Left kidney (tissue), 2 donors: ENCODE data around the gene KPNB1. TPM values are rescaled to one million over a fixed set of nuclear protein-coding genes. Genes with fewer than 3 reads are reported as not detected.

Experiments
- DNase-seq: peaks from one replicate; pipeline ENCODE4 v3.0.0-alpha.2; 2013
- polyA plus RNA-seq: library from polyadenylated mRNA; unstranded; fragments of 120-200 nt; gene quantifications from one replicate; pipeline ENCODE4 v1.2.1, GENCODE V29; 2013; ENCODE audit not compliant: insufficient read length

KPNB1 gene
- polyA plus RNA-seq, 1 donor, result 325 TPM

DNA sequence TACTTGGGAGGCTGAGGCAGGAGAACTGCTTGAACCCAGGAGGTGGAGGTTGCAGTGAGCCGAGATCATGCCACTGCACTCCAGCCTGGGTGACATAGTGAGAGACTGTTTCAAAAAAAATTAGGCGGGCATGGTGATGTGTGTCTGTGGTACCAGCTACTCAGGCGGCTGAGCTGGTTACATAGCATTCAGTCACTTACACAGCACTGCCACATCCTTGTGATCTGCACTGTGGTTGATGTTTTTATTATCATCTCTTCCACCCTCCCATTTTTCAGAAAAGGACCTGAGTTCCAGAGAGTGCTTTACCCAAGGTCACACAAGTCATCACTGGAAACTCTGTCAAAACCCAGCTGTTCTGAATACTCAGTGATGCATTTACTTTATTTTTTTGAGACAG lies 14.8 kb upstream of the KPNB1 start:
- DNase-seq, result no peak

- no peak for DNase-seq
Measured at GRCh38 chr17:47635734-47636133, 14.0 kb upstream of the KPNB1 start.

DNA sequence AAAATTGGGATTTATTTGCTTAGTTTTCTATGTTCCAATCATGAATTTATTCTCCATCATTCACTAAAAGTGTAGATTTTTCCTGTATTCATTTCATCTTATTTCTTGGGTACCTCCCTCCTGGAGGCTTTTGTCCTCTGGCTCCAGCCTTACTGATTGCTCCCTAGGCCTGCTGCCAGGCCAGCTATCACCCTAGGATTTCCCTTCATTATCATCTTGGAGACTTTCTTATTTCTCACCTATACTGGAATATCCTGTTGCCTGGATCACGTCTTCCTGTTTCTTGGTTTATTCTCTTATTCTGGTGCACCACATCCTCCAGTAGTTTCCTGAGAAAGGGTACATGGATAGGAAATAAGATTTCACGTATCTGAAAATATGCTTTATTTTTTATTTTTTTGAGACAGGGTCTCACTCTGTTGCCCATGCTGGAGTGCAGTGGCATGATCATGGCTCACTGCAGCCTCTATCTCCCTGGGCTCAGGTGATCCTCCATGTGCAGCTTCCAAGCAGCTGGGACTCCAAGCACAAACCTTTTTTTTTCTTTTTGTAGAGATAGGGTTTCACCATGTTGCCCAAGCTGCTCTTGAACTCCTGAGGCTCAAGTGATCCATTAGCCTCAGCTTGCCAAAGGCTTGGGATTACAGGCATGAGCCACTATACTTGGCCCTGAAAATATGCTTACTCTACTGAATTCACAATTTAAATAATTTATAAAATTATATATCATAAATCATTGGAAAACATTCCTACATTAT lies 13.3 kb upstream of the KPNB1 start:
- DNase-seq, result no peak

DNA sequence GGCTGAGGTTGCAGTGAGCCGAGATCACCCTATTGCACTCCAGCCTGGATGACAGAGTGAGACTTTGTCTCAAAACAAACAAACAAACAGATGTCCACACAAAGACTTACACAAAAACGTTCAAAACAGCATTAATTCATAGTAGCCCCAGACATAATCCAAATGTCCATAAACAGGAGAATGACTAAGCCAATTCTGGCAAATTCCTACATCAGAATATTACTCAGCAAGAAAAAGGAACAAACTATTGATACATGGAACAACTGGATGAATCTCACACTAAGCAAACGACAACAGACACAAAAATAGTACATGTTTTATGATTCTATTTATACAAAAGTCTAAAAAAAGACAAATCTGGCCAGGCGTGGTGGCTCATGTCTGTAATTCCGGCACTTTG lies 10.8 kb upstream of the KPNB1 start:
- no peak for DNase-seq

DNA sequence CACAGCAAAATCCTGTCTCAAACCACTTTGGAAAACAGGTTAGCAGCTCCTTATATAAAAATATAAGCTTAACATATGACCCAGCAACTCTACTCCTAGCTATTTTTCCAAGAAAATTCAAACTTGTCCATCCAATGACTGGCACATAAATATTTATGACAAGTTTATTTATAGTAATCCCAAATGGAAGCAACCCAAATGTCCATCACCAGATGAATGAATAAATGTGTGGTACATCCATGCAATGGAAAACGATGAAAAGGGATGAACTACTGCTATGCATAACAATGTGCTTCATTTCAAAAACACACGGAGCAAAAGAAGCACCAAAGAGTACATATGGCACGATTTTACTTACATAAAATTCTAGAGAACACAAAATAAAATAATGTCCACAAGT lies 9.6 kb upstream of the KPNB1 start:
- no peak for DNase-seq

DNA sequence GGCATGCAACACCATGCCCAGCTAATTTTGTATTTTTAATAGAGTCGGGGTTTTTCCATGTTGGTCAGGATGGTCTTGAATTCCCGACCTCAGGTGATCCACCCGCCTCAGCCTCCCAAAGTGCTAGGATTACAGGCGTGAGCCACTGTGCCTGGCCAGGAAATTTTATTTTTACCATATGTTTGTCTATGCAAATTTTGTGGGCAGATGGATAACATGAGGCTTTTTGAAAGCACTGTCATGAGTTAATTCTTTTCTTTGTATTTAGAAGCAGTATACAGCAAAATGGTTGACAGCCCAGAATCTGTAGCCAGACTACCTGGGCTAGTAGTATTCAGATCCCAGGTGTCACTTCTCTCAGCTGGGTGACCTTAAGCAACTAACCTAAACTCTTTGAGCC lies 8.5 kb upstream of the KPNB1 start:
- DNase-seq, result no peak

DNA sequence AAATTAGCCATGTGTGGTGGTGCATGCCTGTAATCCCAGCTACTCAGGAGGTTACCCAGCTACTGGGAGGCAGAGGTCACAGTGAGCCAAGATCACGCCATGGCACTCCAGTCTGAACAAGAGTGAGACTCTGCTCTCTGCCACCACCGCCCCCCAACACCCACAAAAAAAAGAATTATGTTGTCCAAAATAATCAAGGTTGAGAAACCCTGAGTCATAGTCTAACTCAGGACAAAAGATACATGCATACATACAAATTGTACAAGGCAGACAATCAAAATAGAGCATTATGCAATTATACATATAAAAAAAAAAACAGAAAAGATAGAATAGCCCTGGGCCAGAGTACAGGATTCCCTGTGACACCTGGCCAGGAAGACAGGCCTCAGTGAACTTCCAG lies 6.6 kb upstream of the KPNB1 start:
- no peak for DNase-seq

DNA sequence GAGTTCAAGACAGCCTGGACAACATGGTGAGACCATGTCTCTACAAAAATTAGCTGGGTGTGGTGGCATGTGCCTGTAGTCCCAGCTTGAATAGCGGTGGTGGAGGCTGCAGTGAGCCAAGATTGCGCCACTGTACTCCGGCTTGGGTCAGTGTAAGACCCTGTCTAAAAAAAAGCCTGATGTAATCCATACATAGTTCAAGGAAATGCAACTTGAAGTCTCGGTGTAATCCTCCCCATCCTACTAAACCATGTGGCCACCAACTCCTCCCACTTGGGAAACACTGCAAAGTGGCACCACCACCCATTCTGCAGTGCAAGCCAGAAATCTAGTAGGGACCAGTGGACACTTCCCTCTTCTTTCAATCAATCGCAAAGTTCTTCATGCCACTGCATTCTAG lies 5.4 kb upstream of the KPNB1 start:
- DNase-seq, result no peak

DNA sequence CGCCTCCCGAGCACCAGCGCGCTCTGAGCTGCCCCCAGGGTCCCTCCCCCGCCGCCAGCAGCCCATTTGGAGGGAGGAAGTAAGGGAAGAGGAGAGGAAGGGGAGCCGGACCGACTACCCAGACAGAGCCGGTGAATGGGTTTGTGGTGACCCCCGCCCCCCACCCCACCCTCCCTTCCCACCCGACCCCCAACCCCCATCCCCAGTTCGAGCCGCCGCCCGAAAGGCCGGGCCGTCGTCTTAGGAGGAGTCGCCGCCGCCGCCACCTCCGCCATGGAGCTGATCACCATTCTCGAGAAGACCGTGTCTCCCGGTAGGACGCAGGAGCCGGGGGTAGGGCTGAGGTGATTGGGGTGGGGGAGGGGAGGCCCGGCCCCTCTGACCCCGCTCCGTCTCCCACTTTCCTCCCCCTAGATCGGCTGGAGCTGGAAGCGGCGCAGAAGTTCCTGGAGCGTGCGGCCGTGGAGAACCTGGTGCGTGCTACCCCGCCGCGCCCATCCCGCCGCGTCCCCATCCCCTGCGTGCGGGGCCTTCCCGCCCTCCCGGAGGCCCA lies 329 bp downstream of the KPNB1 start:
- no peak for DNase-seq

- peak; percentile 90 for DNase-seq
Measured at GRCh38 chr17:47650525-47651522, 1.1 kb downstream of the KPNB1 start.

DNA sequence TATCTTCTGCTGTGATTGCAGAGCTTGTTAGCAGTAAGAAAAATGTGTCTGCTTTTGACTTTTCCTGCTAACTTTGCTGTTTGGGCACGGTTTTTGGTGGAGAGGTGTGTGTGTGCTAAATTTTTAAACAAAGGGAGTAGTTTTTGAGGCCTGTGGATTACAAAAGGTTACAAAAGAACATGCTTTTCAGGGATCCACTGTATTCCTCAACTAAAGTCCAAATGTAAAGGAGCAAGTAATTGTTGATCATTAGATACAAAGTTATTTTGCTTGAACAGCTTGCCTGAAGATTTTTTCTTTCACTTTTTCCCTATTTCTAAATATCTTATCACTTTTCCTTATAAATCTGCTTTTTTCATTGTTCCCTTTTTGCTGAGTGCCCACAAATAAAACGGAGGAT lies 2.0 kb downstream of the KPNB1 start:
- DNase-seq, result no peak

DNA sequence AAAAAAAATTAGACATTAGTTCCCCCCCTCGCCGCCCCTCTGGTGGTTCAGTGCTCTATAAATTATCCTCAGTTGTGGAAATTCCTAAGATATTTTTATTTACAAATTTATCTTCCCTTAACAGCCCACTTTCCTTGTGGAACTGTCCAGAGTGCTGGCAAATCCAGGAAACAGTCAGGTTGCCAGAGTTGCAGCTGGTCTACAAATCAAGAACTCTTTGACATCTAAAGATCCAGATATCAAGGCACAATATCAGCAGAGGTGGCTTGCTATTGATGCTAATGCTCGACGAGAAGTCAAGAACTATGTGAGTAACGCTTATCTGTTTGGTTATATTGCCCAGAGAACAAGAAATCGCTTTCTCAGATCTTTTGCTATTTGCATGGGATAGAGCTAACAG lies 2.9 kb downstream of the KPNB1 start:
- no peak for DNase-seq

DNA sequence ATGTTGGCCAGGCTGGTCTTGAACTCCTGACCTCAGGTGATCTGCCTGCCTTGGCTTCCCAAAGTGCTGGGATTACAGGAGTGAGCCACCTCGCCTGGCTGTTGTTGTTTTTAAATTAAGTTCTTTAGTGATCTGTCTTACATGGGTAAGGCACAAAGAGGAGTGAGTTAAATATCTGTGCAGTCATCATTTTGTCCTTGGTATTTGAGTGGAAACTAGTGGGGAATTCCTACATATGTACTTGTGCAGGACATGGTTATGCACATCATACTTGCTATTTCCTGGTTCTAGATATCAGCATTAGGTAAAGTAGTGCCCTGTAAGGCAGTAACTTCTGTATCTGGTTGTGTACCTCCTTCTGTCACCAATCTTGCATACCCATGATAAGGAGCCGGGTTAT lies 3.7 kb downstream of the KPNB1 start:
- DNase-seq, result no peak

- DNase-seq, result no peak
Measured at GRCh38 chr17:47654991-47655390, 5.3 kb downstream of the KPNB1 start.

- no peak for DNase-seq
Measured at GRCh38 chr17:47660064-47660492, 10.4 kb downstream of the KPNB1 start.

DNA sequence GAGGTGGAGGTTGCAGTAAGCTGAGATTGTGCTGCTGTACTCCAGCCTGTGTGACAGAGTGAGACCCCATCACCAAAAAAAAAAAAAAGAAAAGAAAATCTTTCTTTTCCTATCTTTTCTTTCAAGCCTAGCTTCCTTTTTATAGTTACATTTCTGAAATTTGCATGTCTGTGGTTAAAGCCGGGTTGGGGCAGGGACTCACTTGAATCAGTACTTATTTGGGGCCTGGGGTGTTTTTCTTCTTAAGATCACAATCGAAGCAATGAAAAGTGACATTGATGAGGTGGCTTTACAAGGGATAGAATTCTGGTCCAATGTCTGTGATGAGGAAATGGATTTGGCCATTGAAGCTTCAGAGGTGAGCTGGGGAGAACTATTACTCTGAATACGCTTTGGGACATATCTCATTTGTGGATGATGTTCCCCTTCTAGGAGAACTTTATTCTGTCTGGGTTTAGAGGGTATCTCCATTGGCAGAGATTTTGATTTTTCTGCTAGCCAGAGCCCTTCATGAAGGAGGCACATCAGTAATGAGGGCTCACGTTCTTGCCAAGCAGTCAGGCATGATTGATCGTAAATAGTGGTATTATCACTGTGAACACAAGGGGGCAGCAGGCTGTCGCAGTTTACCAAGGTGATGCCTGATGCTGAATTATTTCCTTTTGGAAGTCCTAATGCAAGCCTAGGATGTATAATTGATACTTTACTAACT lies 14.3 kb downstream of the KPNB1 start:
- DNase-seq, result peak; percentile 72

DNA sequence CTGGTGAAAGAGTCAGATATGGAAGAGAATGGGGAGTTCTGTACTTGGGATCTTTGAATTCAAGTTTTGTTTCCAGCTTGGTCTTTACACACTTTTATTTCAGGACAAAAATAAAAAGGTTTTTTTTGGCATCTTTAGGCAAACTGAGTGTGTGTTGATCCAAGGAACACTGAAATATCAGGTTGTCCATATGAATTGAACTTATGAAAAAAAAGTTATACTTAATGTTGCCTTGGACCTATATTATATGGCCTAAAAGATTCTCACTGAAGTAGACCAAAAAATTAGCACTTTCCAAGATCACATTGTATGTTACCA lies 14.9 kb downstream of the KPNB1 start:
- DNase-seq, result no peak

DNA sequence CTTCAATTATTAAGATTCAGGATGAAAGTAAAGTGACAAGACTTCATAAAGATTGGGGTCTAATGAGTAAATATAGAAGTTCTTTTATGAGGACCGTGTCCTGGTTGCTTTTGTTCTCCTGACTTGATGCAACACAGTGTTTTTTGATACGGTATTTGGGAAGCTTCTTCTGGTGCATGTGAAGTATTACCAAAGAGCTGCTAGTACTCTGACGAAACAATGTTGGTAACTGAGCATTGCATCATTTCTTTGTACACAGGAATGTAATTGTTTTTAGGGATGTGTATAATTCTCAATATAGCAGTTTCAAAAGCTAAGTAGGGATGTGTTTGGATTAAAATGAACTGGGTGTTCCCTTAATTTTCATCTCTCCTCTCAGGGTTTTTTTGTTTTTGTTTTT lies 15.9 kb downstream of the KPNB1 start:
- no peak for DNase-seq

DNA sequence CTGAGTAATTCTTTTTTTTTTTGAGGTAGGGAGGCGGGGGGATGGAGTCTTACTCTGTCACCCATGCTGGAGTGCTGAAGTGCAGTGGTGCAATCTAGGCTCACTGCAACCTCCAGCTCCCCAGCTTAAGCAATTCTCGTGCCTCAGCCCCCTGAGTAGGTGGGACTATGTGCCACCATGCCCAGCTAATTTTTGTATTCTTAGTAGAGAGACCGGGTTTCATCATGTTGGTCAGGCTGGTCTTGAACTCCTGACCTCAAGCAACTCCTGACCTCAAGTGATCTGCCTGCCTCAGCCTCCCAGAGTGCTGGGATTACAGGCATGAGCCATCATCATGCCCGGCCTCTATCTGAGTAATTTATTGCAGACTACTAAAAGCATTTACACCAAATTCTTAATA lies 19.4 kb downstream of the KPNB1 start:
- no peak for DNase-seq

- DNase-seq, result no peak
Measured at GRCh38 chr17:47670064-47670463, 20.3 kb downstream of the KPNB1 start.

DNA sequence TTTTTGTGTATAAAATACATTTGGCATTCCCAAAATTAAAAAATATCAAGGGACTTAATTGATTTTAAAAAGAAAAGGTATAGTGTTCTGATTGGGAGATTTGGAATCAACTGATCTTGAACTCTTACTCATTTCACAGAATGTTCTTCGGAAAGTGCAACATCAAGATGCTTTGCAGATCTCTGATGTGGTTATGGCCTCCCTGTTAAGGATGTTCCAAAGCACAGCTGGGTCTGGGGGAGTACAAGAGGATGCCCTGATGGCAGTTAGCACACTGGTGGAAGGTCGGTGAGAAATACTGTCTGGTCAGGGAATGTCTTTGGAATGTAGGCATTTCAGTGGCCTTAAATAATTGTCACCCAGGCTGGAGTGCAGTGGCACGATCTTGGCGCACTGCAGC lies 24.8 kb downstream of the KPNB1 start:
- no peak for DNase-seq

DNA sequence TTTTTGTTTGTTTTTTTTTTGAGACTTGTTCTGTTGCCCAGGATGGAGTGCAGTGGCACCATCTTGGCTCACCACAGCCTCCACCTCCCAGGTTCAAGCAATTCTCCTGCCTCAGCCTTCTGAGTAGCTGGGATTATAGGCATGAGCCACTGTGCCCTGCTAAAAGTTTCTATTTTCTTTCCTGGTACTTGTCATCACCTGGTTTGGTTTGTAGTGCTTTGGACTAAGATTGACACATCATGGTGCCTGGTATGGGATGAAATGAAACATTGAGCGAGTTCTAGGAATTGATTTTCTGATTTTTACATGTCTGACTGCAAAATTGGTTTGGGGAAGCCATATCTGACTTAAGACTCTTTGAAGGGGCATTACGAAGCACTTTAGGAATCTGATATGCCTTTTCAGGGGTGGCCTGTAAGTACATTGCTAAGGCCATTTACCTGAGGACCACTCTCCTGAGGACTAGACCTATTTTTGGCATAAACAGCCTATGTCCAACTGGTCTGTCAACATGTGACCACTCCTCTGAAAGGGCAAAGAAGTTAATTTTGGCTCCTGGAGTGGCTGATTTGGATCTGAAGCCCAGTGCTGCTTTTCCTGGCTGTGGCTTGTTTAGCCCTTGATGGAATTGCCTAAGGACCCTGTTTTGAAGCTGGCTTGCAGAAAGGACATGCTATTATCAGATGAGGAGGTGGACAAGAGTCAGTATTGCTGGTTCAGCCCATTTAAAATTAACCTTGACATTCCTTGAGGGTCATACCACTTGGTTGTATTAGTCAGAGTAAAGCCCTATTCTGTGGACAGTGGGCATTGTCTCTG lies 25.9 kb downstream of the KPNB1 start:
- DNase-seq, result no peak
